OCI-M2 (cell line): Measurements from ENCODE around the gene PLXNA4.

Experiments used
- DNase-seq: peaks from one replicate; lab custom pipeline; 2025; ENCODE audit not compliant: unreplicated experiment; lab: John Stamatoyannopoulos, UW

The PLXNA4 gene

DNA sequence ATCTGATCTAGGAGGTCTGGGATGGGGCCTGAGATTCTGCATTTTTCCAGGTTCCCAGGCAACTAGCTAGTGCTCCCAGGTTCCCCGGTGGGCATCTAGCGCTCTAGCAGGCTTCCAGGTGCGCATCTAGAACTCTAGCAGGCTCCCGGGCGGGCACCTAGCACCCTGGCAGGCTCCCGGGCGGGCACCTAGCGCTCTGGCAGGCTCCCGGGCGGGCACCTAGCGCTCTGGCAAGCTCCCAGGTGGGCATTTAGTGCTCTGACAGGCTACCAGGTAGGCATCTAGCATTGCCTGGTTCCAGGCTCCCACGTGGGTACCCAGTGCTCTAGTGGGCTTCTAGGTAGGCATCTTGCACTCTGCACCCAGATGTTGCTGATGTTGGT, 414.7 kb downstream of the PLXNA4 start:
- DNase-seq = no peak

DNA sequence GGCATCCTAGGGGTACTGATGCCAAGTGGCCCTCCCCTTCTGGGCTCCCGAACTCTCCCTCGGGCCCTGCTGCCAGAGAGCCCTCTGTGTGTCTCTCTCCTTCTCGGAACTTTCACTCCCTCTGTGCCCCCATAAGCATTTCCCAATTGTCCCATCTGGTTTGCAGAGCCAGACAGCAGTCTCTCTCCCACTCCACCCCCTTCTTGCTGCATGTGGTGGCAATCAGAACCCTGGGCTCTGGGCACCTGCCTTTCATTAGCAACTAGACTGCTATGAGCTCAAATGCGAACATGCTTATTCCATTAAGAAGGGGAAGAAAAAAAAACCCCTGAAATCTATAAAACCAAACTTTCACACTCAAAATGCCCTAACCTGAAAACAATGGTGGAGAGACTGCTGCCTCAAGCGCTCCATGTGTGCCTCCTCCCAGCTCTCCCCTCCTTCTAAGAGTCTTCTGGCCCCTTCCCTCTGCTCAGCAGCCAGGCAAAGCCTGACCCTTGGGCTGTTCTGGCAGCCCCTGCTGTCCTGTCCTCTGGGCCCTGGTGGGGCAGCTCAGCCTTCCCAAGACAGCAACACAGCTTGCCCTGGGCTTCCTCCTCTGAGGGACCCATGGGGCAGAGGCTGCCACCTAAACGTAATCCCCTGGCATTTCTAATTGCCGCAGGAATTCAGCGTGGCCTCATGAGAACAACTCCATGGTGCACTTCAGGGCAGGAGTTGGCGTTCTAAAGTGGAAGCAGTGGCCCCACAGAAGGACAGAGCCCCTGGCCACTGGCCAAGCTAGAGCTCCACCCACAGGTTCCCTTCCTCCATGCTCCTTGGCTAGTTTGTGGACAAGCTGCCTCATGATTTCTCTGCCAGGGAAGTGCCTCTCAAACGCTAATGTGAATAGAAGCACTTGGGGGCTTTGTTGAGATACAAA, 415.4 kb downstream of the PLXNA4 start:
- DNase-seq = no peak

DNA sequence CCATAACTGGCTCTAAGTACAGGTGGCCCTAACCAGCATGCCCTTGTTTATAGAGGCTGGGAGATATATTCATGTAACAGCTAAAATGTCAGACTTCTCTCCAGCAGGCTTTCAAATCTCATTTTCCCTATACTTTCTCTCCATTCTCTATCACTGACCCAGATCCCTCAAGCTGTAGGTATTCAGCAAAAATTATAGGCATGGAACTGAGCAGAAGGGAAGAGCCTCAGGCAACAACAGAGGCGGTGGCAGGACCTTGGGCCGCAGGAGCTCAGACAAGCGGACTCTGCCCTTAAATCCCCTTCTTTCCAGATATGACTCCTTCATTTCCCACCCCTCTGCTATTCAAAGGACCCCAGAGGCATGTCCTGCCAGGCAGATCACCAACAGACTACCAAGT, 417.4 kb downstream of the PLXNA4 start:
- no peak for DNase-seq

GRCh38 chr7:132158166-132158565, 418.1 kb downstream of the PLXNA4 start:
- no peak for DNase-seq

DNA sequence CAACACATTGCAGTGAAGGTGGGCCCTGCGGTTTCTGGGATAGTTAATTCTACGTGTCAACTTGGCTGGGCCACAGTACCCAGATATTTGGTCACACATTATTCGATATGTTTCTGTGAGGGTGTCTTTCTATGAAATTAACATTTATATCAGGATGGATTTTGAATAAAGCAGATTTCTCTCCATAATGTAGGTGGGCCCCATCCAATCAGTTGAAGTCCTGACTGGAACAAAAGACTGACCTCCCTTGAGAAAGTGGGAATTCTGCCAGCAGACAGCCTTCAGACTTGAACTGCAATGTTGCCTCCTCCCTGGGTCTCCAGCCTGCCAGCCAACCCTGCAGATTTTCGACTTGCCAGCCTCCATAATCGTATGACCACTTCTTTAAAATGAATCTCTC, 420.6 kb downstream of the PLXNA4 start:
- DNase-seq = no peak

DNA sequence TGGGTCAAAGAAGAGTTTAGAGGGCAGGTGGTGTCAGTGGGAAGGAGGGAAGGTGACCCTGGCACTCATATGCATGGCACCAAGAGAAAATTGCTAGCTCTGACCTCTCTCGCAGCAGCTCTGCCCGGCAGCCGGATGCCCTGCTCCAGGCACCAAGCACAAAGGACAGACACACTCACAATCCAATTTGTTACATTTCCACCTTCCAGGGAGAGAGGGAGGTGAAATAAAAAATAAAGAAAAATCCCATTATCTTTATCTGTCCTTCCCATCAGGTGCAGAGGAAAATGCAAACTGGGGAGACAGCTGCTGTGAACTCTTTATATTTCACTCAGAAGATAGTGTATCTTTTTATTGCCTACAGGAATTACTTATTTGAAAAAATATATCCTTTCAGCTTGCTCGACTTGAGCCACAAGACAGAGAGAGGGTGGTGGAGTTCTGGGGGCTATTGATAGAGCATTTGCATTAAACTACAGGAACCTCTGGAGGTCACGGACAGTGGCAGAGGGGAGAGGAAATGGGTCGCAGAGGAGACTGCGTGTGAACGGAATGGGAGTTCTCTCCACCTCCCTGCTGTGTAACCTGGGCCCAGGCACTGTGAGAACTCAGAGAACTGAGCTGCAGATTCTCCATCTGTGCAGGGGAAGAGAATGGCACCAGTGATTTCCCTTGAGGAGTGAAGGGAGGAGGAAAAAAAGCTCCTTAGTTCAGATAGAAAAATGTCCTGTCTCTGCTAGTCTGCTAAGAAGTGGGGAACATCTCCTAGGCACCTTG, 421.4 kb downstream of the PLXNA4 start:
- no peak for DNase-seq

DNA sequence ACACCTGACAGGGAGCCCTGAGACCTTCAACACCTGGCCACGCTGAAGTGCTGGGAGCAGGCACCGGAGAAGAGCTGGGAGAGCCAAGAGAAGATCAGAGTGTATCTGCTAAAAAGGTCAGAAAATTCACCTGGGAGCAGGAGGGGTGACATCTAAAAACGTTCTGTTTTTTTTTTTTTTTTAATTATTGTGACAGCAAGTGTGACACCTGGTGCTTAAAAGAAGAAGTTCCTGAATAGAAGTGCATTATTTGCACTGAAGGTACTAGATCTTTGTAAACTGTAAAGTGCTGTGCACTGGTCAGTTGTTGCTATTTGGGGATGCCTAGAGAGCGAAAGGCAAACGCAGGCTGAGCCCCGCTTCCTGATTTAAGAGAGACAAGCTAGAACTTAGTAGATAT, 422.0 kb downstream of the PLXNA4 start:
- DNase-seq = no peak

DNA sequence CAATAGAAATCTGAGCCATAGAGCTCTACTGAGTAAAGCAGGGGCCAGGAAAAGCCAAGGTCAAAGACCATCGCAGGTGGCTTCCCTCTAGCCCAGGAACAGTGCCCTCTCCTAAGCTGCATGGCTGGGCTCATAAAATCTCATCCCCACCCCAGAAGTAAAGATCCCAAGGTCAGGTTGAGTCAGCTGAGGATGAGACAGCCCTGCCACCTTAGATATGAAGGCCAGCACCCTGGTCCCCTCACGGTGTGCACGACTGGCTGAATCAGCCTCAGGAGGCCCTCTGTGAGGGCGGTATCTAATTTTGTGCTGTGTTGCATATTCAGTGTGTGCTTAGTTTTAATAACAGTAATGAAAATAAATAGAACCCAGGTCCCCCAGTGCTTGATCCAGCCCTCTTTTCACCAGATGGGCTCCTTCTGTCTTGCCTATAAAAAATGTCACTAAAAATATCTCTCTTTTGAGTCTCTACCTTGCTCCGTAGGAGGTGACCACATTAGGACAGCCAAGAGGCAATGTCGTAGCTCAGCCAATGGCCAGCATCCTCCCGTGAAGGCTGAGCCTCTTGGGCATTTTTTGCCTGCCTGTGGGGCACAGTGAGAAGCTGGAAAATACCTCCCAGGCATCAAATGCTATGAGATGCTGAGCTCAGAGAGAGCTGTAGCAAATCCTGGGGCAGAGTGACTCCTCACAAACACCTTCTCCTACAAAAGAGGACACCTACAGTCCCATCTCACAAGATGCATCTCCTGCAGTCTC, 424.0 kb downstream of the PLXNA4 start:
- DNase-seq = no peak

- no peak for DNase-seq
Measured at GRCh38 chr7:132150711-132151110, 425.6 kb downstream of the PLXNA4 start.

GRCh38 chr7:132149436-132150304, 426.6 kb downstream of the PLXNA4 start:
- no peak for DNase-seq

DNA sequence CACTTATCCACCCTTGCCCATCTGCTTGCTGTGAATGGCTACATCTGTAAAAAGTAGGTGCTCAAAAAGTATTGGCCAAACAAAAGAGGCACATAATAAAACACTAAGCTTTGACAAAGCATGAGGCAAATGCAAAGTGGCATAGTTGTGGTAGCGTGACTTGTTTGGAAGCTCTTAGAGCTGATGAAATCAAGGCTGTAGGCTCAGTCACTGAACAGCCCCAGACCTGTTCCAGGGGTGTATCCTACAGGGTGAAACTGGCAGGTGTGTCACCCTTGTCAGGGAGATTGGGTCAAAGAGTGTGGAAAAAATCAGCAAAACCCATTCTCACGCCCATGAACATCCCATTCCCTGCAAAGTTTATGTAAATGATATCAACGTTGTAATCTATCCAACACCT, 427.4 kb downstream of the PLXNA4 start:
- DNase-seq = no peak

GRCh38 chr7:132145466-132145865, 430.8 kb downstream of the PLXNA4 start:
- DNase-seq = no peak

GRCh38 chr7:132145063-132145462, 431.2 kb downstream of the PLXNA4 start:
- DNase-seq = no peak

- DNase-seq = no peak
Measured at GRCh38 chr7:132142006-132142405, 434.3 kb downstream of the PLXNA4 start.

DNA sequence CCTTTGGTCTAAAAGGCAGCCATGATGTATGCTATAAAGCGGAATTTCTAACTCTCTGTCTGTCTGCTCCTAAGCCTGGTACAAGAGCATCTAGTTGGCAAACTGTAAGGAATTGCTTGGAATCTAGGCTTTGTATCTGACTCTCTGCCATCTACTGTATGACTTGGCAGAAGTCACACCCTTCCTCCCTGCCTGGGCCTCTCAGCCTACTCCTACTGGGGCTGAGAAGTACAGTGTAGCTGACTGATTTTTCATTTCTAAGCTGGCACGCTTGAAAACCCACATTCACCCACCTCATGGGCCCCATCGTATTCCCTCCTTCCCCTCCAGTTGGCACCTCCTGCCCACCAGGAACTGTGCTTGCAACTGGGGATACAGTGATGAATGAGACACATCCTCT, 435.2 kb downstream of the PLXNA4 start:
- DNase-seq = no peak

- no peak for DNase-seq
Measured at GRCh38 chr7:132140341-132140740, 435.9 kb downstream of the PLXNA4 start.

GRCh38 chr7:132138817-132139216, 437.5 kb downstream of the PLXNA4 start:
- no peak for DNase-seq

DNA sequence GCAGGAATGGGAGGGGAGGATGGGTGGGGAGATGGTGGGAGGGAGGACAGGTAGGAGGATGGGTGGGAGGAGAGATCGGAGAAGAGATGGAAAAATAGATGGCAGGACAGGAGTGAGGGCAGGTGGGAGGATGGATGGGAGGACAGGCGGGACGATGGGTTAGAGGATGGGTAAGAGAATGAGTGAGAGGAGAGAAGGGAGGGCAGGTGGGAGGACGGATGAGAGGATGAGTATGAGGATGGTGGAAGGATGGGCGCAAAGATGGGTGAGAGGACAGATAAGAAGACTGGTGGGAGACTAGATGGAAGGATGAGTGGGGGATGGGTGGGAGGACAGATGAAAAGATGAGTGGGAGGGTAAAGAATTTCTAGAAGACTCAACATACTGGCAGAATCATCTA, 438.6 kb downstream of the PLXNA4 start:
- no peak for DNase-seq

- DNase-seq = no peak
Measured at GRCh38 chr7:132135746-132136385, 440.4 kb downstream of the PLXNA4 start.

DNA sequence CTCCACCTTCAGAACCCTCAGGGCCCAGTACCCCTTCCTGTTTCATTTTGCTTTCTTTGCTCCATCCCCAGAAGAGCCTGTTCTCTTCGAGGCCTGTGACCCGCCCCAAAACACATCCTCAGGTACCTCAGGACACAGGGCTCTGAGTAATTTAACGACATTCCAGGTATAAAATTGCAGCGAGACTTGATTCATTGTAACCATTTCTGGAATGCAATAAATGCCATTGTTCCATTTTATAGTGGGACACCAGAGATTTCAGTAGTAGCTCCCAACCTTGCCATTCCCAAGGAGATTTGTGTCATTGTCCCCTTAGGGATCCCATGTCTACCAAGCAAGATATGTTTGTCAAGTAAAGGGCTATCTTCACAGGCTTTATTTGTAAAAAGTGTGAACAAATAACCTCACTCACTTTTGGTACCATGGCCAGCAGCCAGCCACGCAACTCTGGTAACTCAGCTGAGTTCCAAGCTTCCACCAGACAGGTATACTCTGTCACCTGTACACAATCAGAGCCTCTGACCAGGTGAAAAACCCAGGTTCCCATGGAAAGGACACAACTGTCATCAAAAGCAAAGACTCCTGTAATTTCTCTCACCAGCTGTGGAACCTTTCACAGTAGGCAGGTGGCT, 441.3 kb downstream of the PLXNA4 start:
- DNase-seq = no peak
